K562 (cell line): ENCODE measurements around the gene DPP3. TPM values are rescaled to one million over a fixed set of nuclear protein-coding genes. Genes with fewer than 3 reads are reported as not detected.

Experiments used
- ARID3B ChIP-seq: fragments of 250-450 bp; sonication (Bioruptor Pico); IDR thresholded peaks from 2 replicates; pipeline ENCODE4 v1.4.0; 2020; ENCODE audit warnings: borderline replicate concordance
- ATF1 ChIP-seq, 2 experiments: fragments of 450-650 bp in 1 of 2; IDR thresholded peaks; 2 replicates each; pipeline ENCODE4 v1.6.1; 2016; ENCODE audit warnings: missing compliant biosample characterization in 1 of 2, missing genetic modification characterization in 1 of 2
- E2F8 ChIP-seq: fragments of 450-650 bp; IDR thresholded peaks from 2 replicates; pipeline ENCODE4 v1.7.1; 2018; ENCODE audit warnings: mild to moderate bottlenecking, low read depth; ENCODE audit not compliant: partially characterized antibody
- GABPB1 ChIP-seq: sonication (generic); formaldehyde crosslinking; IDR thresholded peaks from 2 replicates; pipeline ENCODE4 v1.8.0; 2022; ENCODE audit warnings: mild to moderate bottlenecking, missing genetic modification reagents
- JUNB ChIP-seq: fragments of 450-650 bp; formaldehyde crosslinking; conservative IDR thresholded peaks from 2 replicates; pipeline ENCODE4 v1.4.0; 2020; ENCODE audit warnings: mild to moderate bottlenecking
- JUND ChIP-seq, 2 experiments: IDR thresholded peaks; 2 replicates in 1 of 2; 3 replicates in 1 of 2; pipeline ENCODE4 v1.6.1; 2011; ENCODE audit warnings: borderline replicate concordance in 2 of 2, low read depth in 2 of 2, low read length in 2 of 2, improper control_type of control experiment in 1 of 2, missing biosample characterization in 1 of 2, missing genetic modification characterization in 1 of 2, missing genetic modification reagents in 1 of 2
- KDM2B ChIP-seq: fragments of 250-450 bp; sonication (Bioruptor Pico); IDR thresholded peaks from 2 replicates; pipeline ENCODE4 v1.8.0; 2021; ENCODE audit warnings: mild to moderate bottlenecking, moderate library complexity
- PCBP2 ChIP-seq: fragments of 200-400 bp; formaldehyde crosslinking; IDR thresholded peaks from 2 replicates; pipeline ENCODE4 v1.6.1; 2018; ENCODE audit warnings: low read length, low read depth, mild to moderate bottlenecking, moderate library complexity; ENCODE audit not compliant: poor library complexity, severe bottlenecking
- RBM17 ChIP-seq: fragments of 200-400 bp; formaldehyde crosslinking; IDR thresholded peaks from 2 replicates; pipeline ENCODE4 v1.6.1; 2017; ENCODE audit warnings: low read depth, mild to moderate bottlenecking, low read length, borderline replicate concordance
- TARDBP ChIP-seq: fragments of 450-650 bp; IDR thresholded peaks from 2 replicates; pipeline ENCODE4 v1.6.1; 2016
- THRAP3 ChIP-seq: fragments of 450-650 bp; IDR thresholded peaks from 2 replicates; pipeline ENCODE4 v1.6.1; 2016; ENCODE audit warnings: mild to moderate bottlenecking, inconsistent platforms, borderline replicate concordance
- TSHZ1 ChIP-seq: fragments of 250-450 bp; sonication (Bioruptor Pico); IDR thresholded peaks from 2 replicates; pipeline ENCODE4 v1.4.0; 2020; ENCODE audit warnings: mild to moderate bottlenecking, moderate library complexity
- ZNF12 ChIP-seq: sonication (generic); formaldehyde crosslinking; IDR thresholded peaks from 2 replicates; pipeline ENCODE4 v1.4.0; 2020; ENCODE audit warnings: mild to moderate bottlenecking, missing genetic modification reagents
- ZNF282 ChIP-seq: sonication (generic); formaldehyde crosslinking; IDR thresholded peaks from 2 replicates; pipeline ENCODE4 v1.8.1; 2023; ENCODE audit warnings: missing genetic modification reagents
- ZNF778 ChIP-seq: fragments of 450-650 bp; formaldehyde crosslinking; IDR thresholded peaks from 2 replicates; pipeline ENCODE4 v1.4.0; 2020; ENCODE audit warnings: mild to moderate bottlenecking, moderate library complexity
- polyA plus RNA-seq, 8 experiments: library from polyadenylated mRNA; depleted of rRNA in 4 of 8; stranded (reverse) in 5 of 8; unstranded in 3 of 8; fragments of >200 nt; fragmentation: Nextera tagmentation in 2 of 8; fragmentation: Illumina TruSeq in 1 of 8; extraction: Ambion mirVana in 2 of 8; extraction: Trizol in 1 of 8; gene quantifications; 2 replicates each; pipeline versions ENCODE4 v1.2.1 to v1.2.3, GENCODE V29; 2011 to 2014; ENCODE audit warnings: inconsistent platforms in 1 of 8, missing spikeins in 1 of 8
- total RNA-seq, 7 experiments: library from RNA; depleted of rRNA in 6 of 7; stranded (reverse); fragments of >200 nt in 6 of 7; fragmentation: Illumina TruSeq in 2 of 7; extraction: Trizol in 2 of 7; gene quantifications; 2 replicates each; pipeline versions ENCODE4 v1.2.1 to v1.2.3, GENCODE V29; 2011 to 2021; ENCODE audit warnings: low replicate concordance in 1 of 7
- TF ChIP-seq, protein P1 (sequence below), 2 experiments: fragments of 200-800 bp in 1 of 2; sonication (Bioruptor generic) in 1 of 2; sonication (generic) in 1 of 2; formaldehyde crosslinking in 1 of 2; IDR thresholded peaks in 1 of 2; conservative IDR thresholded peaks in 1 of 2; 2 replicates each; pipeline versions ENCODE4 v1.5.0 to v1.6.1; 2016 to 2020; ENCODE audit warnings: missing compliant biosample characterization in 1 of 2, missing genetic modification characterization in 1 of 2, missing genetic modification reagents in 1 of 2

Gene DPP3
- total and polyA plus RNA-seq, 9 of the 15 experiments (the other 6 are each of a cell fraction or from before 2014, with no cell fraction given): 3.7 to 69.2 (median 43.3) TPM

GRCh38 chr11:66438504-66439466 lies 41.4 kb upstream of the DPP3 start, which contains the start of gene MRPL11 (continued):
- TF ChIP-seq ARID3B (CRISPR knock-in tag): no peak
- no peak for TF ChIP-seq ZNF282 (CRISPR knock-in tag)
- TF ChIP-seq TSHZ1 (CRISPR knock-in tag): no peak
- TF ChIP-seq GABPB1: peak; percentile 80
- no peak for TF ChIP-seq ZNF12 (CRISPR knock-in tag)
- no peak for TF ChIP-seq RBM17
- peak; percentile 57; the same call in 1 of the 2 replicates for TF ChIP-seq TARDBP
- TF ChIP-seq KDM2B (CRISPR knock-in tag): no peak
- no peak for TF ChIP-seq ZNF778 (CRISPR knock-in tag)
- TF ChIP-seq JUND (IDR thresholded peaks at IDR 0.05; ENCODE audit: borderline replicate concordance, low read depth, low read length): peak; percentile 17; the same call in 1 of the 2 replicates
- peak; percentile 72; the same call in 2 of the 3 replicates for TF ChIP-seq JUND (tag; IDR thresholded peaks at IDR 0.05; ENCODE audit: borderline replicate concordance, low read depth, low read length)
- no peak for TF ChIP-seq THRAP3
- no peak for TF ChIP-seq PCBP2
- no peak for TF ChIP-seq ATF1 (CRISPR knock-in tag; IDR thresholded peaks at IDR 0.05)
- peak; percentile 78 for TF ChIP-seq ATF1 (tag; IDR thresholded peaks at IDR 0.05)
- TF ChIP-seq, protein P1, sequence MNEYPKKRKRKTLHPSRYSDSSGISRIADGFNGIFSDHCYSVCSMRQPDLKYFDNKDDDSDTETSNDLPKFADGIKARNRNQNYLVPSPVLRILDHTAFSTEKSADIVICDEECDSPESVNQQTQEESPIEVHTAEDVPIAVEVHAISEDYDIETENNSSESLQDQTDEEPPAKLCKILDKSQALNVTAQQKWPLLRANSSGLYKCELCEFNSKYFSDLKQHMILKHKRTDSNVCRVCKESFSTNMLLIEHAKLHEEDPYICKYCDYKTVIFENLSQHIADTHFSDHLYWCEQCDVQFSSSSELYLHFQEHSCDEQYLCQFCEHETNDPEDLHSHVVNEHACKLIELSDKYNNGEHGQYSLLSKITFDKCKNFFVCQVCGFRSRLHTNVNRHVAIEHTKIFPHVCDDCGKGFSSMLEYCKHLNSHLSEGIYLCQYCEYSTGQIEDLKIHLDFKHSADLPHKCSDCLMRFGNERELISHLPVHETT (CRISPR knock-in tag; conservative IDR thresholded peaks at IDR 0.05 in 1 of 2, IDR thresholded peaks at IDR 0.05 in 1 of 2): no peak
- TF ChIP-seq JUNB (CRISPR knock-in tag): no peak
- peak; percentile 82 for TF ChIP-seq E2F8
